DND-41 (cell line): Measurements from ENCODE around the gene ZNF462.

Experiments
- CTCF ChIP-seq: IDR thresholded peaks from 2 replicates; pipeline ENCODE4 v1.5.1; 2012; ENCODE audit warnings: borderline replicate concordance, low read length, moderate library complexity, mild to moderate bottlenecking; ENCODE audit not compliant: poor library complexity, severe bottlenecking; ENCODE audit errors: extremely low read depth
- EZH2 ChIP-seq: IDR thresholded peaks from 3 replicates; pipeline ENCODE4 v1.6.1; 2012; ENCODE audit warnings: borderline replicate concordance, low read depth, mild to moderate bottlenecking, moderate library complexity, low read length, inconsistent platforms; ENCODE audit not compliant: severe bottlenecking

- no peak for TF ChIP-seq CTCF
- no peak for TF ChIP-seq EZH2
Measured at GRCh38 chr9:106816524-106816923, 46.4 kb upstream of the ZNF462 start.
